GM12865 (cell line): ENCODE results near the gene ANO3.
"Not testable (repeated sequence)": the region's sequence is repeated elsewhere in the genome, so short reads cannot be mapped to it uniquely, and the experiment has no call there.

Experiments
- DNase-seq: peaks from one replicate; pipeline ENCODE4 v3.0.0; 2010; ENCODE audit warnings: low read depth
- H3K4me3 ChIP-seq: 2 replicates; pipeline ENCODE4 v1.5.1; 2011; ENCODE audit warnings: mild to moderate bottlenecking, low read depth, low read length, control low read depth
- TF ChIP-seq, protein P1 (sequence below): IDR thresholded peaks from 2 replicates; pipeline ENCODE4 v1.5.1; 2011; ENCODE audit warnings: low read length, control low read depth, low read depth, inconsistent platforms; ENCODE audit not compliant: insufficient read depth; ENCODE audit errors: missing control alignments

The ANO3 gene

GRCh38 chr11:26632691-26633159 is 300.8 kb downstream of the ANO3 start:
- DNase-seq: peak; percentile 63
- no peak overlapping the region for H3K4me3 ChIP-seq
- TF ChIP-seq, protein P1, sequence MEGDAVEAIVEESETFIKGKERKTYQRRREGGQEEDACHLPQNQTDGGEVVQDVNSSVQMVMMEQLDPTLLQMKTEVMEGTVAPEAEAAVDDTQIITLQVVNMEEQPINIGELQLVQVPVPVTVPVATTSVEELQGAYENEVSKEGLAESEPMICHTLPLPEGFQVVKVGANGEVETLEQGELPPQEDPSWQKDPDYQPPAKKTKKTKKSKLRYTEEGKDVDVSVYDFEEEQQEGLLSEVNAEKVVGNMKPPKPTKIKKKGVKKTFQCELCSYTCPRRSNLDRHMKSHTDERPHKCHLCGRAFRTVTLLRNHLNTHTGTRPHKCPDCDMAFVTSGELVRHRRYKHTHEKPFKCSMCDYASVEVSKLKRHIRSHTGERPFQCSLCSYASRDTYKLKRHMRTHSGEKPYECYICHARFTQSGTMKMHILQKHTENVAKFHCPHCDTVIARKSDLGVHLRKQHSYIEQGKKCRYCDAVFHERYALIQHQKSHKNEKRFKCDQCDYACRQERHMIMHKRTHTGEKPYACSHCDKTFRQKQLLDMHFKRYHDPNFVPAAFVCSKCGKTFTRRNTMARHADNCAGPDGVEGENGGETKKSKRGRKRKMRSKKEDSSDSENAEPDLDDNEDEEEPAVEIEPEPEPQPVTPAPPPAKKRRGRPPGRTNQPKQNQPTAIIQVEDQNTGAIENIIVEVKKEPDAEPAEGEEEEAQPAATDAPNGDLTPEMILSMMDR: no peak

- not testable (repeated sequence) for H3K4me3 ChIP-seq, DNase-seq
Observed at GRCh38 chr11:26643314-26643713, 311.4 kb downstream of the ANO3 start.

DNA sequence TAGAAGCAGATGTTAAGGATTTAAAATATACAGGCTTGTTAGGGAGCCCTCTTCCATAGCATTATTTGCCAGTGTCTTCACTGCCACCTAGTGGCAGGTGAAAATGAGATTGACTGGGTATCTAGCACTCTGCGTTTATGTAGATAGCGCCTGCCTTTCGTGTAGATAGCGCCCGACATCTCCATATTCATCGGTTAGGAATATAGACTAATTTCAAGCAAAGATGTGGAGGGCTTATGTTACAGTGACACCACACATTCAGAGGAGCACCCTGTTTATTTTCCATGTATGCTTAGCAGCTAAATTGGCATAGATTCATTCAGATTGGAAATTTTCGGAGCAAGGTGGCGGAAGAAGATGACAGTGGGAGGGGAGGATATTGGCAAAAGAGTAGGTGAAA is 318.0 kb downstream of the ANO3 start:
- peak; percentile 74 for DNase-seq
- TF ChIP-seq, protein P1: peak; percentile 60
- H3K4me3 ChIP-seq: no peak overlapping the region

DNA sequence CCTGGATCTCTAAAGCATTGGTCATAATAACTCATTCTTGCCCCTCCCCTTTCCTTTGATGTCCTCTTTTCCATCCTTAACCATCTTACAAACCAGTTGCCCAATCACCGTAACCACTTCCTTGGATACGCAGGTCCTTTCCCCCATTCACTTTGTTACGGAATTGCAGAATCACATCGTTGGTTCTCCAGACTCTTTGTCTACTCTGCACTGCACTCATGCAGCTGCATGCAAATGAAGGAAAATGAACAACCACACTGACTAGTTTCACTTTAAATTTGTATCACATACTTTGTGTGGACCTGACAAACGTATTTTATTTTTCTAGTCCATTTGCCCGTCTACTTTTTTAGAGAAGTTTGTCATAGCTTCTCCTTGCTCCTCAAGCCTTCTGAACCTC is 320.0 kb downstream of the ANO3 start:
- DNase-seq: peak; percentile 14
- TF ChIP-seq, protein P1: no peak
- no peak overlapping the region for H3K4me3 ChIP-seq

DNA sequence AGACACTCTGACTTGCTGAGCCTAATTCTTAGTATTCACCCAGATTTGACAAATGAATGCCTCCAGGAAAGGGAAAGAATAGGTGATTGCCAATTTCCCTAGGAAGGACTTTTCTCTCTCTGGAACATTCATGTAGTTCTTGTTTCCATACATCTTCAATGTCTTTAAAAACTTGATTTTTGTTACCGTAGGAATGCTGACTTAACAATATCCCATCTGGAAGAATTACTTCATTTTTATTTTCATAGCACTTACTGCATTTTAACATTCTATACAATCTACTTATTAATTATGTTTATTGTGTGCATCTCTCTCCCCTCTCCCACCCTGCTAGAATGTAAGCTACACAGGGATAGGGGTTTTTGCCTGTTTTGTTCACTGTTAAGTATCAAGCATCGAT is 323.4 kb downstream of the ANO3 start:
- DNase-seq: no peak
- H3K4me3 ChIP-seq: no peak overlapping the region
- TF ChIP-seq, protein P1: no peak

DNA sequence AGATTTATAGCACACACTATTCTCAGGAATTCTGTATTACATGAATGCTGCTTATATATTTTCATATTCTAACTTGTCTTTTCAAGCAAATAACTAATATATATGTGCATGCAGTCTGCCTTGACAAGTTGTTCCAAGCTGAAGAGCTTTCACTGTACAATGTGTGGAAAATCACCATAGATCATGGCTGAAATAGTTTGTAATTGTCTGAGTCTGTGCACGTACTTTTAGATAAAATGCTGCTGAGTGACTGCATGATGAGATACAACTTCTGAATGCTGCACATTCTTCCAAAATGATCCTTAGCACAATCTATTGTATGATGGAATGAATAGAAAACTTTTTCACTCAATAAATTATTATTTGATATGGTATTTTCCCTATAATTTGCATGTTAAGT is 331.0 kb downstream of the ANO3 start:
- TF ChIP-seq, protein P1: no peak
- no peak for DNase-seq

DNA sequence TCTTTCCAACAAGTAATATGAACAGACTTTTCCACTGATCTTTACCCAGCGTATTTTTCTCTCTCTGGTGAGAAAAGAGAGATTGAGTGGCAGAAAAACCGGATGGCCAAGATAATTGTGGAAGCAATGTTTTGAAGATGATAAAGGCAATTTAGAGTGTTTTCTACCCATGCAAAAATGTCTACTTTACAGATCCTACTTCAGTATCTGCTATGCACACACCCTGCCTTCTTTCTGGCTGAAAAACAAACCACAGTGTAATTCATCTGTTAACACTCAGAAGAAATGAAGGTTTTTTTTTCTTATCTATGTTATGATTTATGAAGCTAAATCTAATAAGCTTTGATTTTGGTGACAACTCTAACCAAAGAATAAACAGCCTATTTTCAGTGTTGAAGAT is 333.1 kb downstream of the ANO3 start:
- TF ChIP-seq, protein P1: no peak
- no peak for DNase-seq
- no peak overlapping the region for H3K4me3 ChIP-seq

More for the DNA sequence above, 331.0 kb downstream of the ANO3 start:
- H3K4me3 ChIP-seq: no peak overlapping the region
